Panc1 (cell line): ENCODE data around the gene KIF25. TPM values are rescaled to one million over a fixed set of nuclear protein-coding genes. Genes with fewer than 3 reads are reported as not detected.

Source experiments
- ATAC-seq: fragments of 200-7000 bp; cut with Tn5 transposase; 2 replicates; pipeline ENCODE4 v1.9.1; 2020; ENCODE audit warnings: mild to moderate bottlenecking, moderate library complexity
- BruUV-seq: library from RNA; stranded (reverse); fragments of 400-500 nt; replicated peaks from 2 replicates; lab custom pipeline; 2021; lab: Mats Ljungman, UMichigan
- CTCF ChIA-PET: fragments of 300-600 bp; sonication (Branson Sonifier 250); formaldehyde crosslinking; loops from one replicate; lab custom pipeline; 2022; ENCODE audit warnings: antibody characterized with exemption; lab: Charles Lee
- POLR2A ChIA-PET: fragments of 300-600 bp; sonication (Branson Sonifier 250); formaldehyde crosslinking; loops from one replicate; lab custom pipeline; 2022; ENCODE audit warnings: antibody characterized with exemption; lab: Charles Lee
- DNase-seq: peaks from one replicate; pipeline ENCODE4 v3.0.0-alpha.2; 2010; ENCODE audit warnings: low read depth, low spot score
- H3K27ac ChIP-seq: 2 replicates; pipeline ENCODE4 v1.5.1; 2011; ENCODE audit warnings: mild to moderate bottlenecking, low read length, inconsistent platforms
- H3K27me3 ChIP-seq: fragments of 200-500 bp; sonication (Bioruptor generic); 2 replicates; pipeline ENCODE4 v1.6.0; 2014; ENCODE audit warnings: low read length, inconsistent platforms; ENCODE audit not compliant: control insufficient read depth, insufficient read depth
- H3K36me3 ChIP-seq: fragments of 200-500 bp; sonication (Bioruptor generic); 2 replicates; pipeline ENCODE4 v1.5.1; 2014; ENCODE audit warnings: inconsistent platforms, mild to moderate bottlenecking, low read length, moderate library complexity; ENCODE audit not compliant: control insufficient read depth, insufficient read depth
- H3K4me1 ChIP-seq: 2 replicates; pipeline ENCODE4 v1.5.1; 2011; ENCODE audit warnings: inconsistent platforms, mild to moderate bottlenecking, low read length, moderate library complexity; ENCODE audit not compliant: control insufficient read depth, insufficient read depth
- H3K4me3 ChIP-seq, 2 experiments: 2 replicates each; pipeline ENCODE4 v1.5.1; 2011 to 2012; ENCODE audit warnings: low read depth in 2 of 2, low read length in 2 of 2, mild to moderate bottlenecking in 2 of 2, inconsistent platforms in 1 of 2, moderate library complexity in 1 of 2
- H3K9me3 ChIP-seq: fragments of 200-500 bp; sonication (Bioruptor generic); 2 replicates; pipeline ENCODE4 v1.5.1; 2014; ENCODE audit warnings: low read depth, mild to moderate bottlenecking, inconsistent platforms, low read length, moderate library complexity; ENCODE audit not compliant: control insufficient read depth, insufficient read depth
- POLR2AphosphoS5 ChIP-seq: IDR thresholded peaks from 2 replicates; pipeline ENCODE4 v1.6.1; 2012; ENCODE audit warnings: mild to moderate bottlenecking, low read depth, low read length, moderate library complexity
- SIN3A ChIP-seq: IDR thresholded peaks from 2 replicates; pipeline ENCODE4 v1.6.1; 2012; ENCODE audit warnings: low read depth, mild to moderate bottlenecking, low read length, moderate library complexity, borderline replicate concordance; ENCODE audit not compliant: insufficient read depth
- TCF7L2 ChIP-seq: IDR thresholded peaks from 2 replicates; pipeline ENCODE4 v1.6.1; 2011; ENCODE audit warnings: mild to moderate bottlenecking, low read depth, low read length, inconsistent platforms
- in situ Hi-C: cut with HindIII; loops from 2 replicates; pipeline ENCODE4 v1.10.0; 2016; ENCODE audit warnings: low sequenced_read_pairs, low pct_unique_long_range_greater_than_20kb
- intact Hi-C: fragments of 100-400 bp; cut with micrococcal nuclease; formaldehyde crosslinking; loops from one replicate; pipeline ENCODE4 v1.10.0; 2022; ENCODE audit not compliant: unreplicated experiment
- total RNA-seq: library from RNA; stranded (reverse); gene quantifications from one replicate; pipeline ENCODE4 v1.2.1, GENCODE V29; 2021; ENCODE audit not compliant: unreplicated experiment
- TF ChIP-seq, protein P1 (sequence below): fragments of 450-650 bp; IDR thresholded peaks from 2 replicates; pipeline ENCODE4 v1.5.1; 2017; ENCODE audit warnings: mild to moderate bottlenecking
- TF ChIP-seq, protein P2 (sequence below), 2 experiments: IDR thresholded peaks; 2 replicates each; pipeline ENCODE4 v1.6.1; 2011 to 2012; ENCODE audit warnings: low read depth in 2 of 2, control low read depth in 1 of 2, low read length in 1 of 2, mild to moderate bottlenecking in 1 of 2, moderate library complexity in 1 of 2; ENCODE audit not compliant: insufficient read depth in 1 of 2

The KIF25 gene
- total RNA-seq, 1 experiment from 2014 or later = 0.44 TPM

- H3K27ac ChIP-seq = no peak overlapping the region
- intact Hi-C loops (no loop called here), in situ Hi-C loops (no loop called here)
- ChIA-PET CTCF (no interaction called here), POLR2A (no interaction called here)
- H3K27me3 ChIP-seq = no peaks in the 10 kb centered on the region
- no peak for TF ChIP-seq POLR2AphosphoS5
- TF ChIP-seq TCF7L2 = no peak
- TF ChIP-seq, protein P1, sequence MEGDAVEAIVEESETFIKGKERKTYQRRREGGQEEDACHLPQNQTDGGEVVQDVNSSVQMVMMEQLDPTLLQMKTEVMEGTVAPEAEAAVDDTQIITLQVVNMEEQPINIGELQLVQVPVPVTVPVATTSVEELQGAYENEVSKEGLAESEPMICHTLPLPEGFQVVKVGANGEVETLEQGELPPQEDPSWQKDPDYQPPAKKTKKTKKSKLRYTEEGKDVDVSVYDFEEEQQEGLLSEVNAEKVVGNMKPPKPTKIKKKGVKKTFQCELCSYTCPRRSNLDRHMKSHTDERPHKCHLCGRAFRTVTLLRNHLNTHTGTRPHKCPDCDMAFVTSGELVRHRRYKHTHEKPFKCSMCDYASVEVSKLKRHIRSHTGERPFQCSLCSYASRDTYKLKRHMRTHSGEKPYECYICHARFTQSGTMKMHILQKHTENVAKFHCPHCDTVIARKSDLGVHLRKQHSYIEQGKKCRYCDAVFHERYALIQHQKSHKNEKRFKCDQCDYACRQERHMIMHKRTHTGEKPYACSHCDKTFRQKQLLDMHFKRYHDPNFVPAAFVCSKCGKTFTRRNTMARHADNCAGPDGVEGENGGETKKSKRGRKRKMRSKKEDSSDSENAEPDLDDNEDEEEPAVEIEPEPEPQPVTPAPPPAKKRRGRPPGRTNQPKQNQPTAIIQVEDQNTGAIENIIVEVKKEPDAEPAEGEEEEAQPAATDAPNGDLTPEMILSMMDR = no peak
- TF ChIP-seq, protein P2, sequence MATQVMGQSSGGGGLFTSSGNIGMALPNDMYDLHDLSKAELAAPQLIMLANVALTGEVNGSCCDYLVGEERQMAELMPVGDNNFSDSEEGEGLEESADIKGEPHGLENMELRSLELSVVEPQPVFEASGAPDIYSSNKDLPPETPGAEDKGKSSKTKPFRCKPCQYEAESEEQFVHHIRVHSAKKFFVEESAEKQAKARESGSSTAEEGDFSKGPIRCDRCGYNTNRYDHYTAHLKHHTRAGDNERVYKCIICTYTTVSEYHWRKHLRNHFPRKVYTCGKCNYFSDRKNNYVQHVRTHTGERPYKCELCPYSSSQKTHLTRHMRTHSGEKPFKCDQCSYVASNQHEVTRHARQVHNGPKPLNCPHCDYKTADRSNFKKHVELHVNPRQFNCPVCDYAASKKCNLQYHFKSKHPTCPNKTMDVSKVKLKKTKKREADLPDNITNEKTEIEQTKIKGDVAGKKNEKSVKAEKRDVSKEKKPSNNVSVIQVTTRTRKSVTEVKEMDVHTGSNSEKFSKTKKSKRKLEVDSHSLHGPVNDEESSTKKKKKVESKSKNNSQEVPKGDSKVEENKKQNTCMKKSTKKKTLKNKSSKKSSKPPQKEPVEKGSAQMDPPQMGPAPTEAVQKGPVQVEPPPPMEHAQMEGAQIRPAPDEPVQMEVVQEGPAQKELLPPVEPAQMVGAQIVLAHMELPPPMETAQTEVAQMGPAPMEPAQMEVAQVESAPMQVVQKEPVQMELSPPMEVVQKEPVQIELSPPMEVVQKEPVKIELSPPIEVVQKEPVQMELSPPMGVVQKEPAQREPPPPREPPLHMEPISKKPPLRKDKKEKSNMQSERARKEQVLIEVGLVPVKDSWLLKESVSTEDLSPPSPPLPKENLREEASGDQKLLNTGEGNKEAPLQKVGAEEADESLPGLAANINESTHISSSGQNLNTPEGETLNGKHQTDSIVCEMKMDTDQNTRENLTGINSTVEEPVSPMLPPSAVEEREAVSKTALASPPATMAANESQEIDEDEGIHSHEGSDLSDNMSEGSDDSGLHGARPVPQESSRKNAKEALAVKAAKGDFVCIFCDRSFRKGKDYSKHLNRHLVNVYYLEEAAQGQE (IDR thresholded peaks at IDR 0.05; ENCODE audit: insufficient read depth in 1 of 2, low read depth in 2 of 2, low read length in 1 of 2) = no peak
- TF ChIP-seq SIN3A = no peak
- ATAC-seq (no peak), DNase-seq (no peak)
- peaks cover 15% of the 10 kb centered on the region for H3K4me1 ChIP-seq
- no TSS peak for BruUV-seq
- no peaks in the 10 kb centered on the region for H3K36me3 ChIP-seq
- no peak overlapping the region for H3K4me3 ChIP-seq
- H3K9me3 ChIP-seq = no peaks in the 10 kb centered on the region
Observed at GRCh38 chr6:168082860-168083513, 85.5 kb downstream of the KIF25 start.

DNA sequence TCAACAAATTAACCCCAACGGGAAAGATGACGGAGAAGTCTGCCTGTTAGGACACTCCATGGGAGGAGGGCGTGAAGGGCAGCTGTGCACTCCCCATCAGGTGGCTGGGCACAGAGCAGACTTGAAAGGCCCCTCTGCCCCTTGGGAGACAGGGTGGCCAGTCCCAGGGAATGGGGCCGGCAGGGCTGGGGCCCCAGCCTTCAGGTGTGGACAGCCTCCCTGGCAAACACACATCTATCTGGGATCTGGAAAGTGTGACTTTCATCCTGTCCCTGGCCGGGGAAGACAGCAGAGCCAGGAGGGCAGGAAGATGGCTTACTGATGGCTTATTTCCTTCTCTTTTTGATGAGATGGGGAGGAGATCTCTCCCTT lies 86.0 kb downstream of the KIF25 start:
- ChIA-PET POLR2A (no interaction called here), CTCF (no interaction called here)
- Histone ChIP-seq H3K4me1 (peaks cover 20% of the 10 kb centered on the region), H3K36me3 (no peaks in the 10 kb centered on the region), H3K4me3 (no peak overlapping the region), H3K9me3 (no peaks in the 10 kb centered on the region), H3K27ac (no peak overlapping the region), H3K27me3 (no peaks in the 10 kb centered on the region)
- no TSS peak for BruUV-seq
- no peak for TF ChIP-seq TCF7L2
- TF ChIP-seq, protein P2 (IDR thresholded peaks at IDR 0.05; ENCODE audit: insufficient read depth in 1 of 2, low read depth in 2 of 2, low read length in 1 of 2) = no peak
- no peak for TF ChIP-seq POLR2AphosphoS5
- TF ChIP-seq, protein P1 = no peak
- TF ChIP-seq SIN3A = no peak
- intact Hi-C loops (no loop called here), in situ Hi-C loops (no loop called here)
- no peak for ATAC-seq
- DNase-seq = no peak
